GM21528 (cell line): ENCODE measurements around the gene COG2.
"Not testable (repeated sequence)": the region's sequence is repeated elsewhere in the genome, so short reads cannot be mapped to it uniquely, and the experiment has no call there.

Experiments used
- ATAC-seq: cut with Tn5 transposase; IDR thresholded peaks from one replicate; pipeline ENCODE4 v1.9.1; 2021; ENCODE audit warnings: mild to moderate bottlenecking, moderate library complexity; ENCODE audit not compliant: unreplicated experiment, low FRiP score

COG2 gene

DNA sequence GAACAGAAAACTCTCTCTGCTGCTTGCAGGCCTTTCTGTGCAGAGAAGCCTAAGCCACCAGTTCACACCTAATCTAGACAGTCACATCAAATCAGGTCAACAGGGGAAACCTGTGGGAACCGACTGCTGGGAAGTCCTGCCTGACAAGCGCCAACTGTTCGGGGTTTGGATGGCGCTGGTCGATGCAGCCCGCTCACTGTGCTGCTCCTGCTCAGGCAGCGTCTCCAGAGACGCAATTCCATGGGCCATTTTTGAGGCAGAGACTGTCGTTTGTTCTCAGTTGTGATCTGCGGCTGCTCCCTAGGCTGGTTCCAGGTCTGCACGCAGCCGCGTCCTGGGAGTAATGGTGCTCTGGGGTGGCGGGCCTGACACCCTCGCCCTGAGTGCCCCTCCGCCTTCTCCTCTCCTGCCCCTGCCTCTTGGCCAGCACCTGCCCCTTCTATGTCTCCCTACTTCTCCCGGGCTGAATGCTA is 70.2 kb downstream of the COG2 start:
- no peak for ATAC-seq

DNA sequence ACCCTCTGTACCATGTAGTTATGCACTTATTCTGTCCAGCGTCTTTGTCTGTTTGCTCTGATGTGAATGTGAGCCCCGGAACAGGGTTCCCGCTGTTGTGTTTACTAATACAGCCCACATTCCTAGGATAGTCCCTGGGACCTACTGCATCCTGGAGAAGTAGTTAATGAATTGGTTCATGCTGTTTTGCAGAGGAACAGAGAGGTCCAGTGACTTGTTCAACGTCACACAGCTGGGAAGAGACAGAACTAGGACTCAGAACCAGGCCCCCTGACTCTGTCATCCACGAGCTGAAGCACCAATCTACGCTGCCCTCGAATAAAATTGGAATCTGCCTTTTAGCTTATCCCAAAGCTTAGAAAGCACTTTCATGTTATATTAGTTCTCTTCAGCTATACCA is 70.9 kb downstream of the COG2 start:
- no peak for ATAC-seq

DNA sequence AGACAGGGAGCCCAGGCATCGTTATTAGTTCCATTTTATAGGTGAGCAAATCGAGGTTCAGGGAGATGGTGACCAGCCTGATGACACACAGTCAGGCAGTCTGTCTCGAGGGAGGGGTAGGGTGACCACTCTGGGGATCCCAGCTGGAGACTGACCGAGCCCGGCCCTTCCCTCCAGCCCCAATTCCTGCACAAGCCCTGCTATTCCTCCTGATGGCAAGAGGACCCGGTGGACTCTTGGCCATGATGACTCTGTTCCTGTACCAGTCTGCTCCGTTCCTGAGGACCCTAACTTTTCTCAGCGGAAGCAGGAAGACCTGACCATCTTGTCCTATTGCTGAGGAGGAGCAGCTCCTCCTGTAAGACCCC is 71.2 kb downstream of the COG2 start:
- ATAC-seq, result no peak

DNA sequence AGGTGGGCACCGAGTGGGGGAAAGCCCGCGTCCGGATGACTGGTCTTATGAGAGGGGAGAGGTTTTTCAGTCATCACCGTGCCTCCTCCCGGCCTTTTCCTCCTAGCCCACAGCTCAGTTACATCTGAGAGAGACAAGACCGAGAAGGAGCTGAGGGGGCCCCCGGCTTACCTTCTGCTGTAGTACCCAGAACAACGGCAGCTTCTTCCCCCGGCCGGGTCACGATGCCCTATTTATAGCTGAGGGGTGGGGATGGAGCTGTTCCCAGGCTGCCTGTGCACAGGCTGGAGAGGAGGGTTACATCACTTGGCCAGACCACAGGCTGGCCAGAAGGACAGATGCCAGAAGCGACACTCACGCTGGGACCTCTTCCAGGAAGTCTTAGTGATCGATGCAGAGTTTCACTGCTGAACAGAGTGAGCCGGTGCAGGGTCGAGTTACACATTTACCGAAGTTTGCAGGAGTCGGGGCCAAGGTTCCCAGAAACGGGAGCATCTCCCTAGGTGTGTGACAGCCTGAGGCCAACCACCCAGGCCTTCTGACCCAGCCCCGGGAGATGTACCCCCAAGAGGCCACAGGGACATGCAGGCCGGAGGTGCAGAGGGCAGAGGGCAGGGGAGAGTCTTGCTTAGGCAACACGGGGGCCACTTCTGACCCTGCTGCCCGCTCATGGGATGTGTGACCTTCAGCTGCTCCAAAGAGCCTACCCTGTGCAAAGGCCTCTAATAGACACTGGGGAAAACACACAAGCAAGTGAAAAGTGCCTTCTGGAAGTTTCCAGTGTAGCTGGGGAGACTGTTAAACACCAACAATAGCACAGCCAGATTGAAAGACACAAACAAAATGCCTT is 71.9 kb downstream of the COG2 start, which contains the start of gene AGT:
Gene AGT (minus strand): TSS at position 208 of the 850 bp plus-strand sequence. CDS start 3,299 bp downstream, outside the sequence.
- no peak for ATAC-seq

DNA sequence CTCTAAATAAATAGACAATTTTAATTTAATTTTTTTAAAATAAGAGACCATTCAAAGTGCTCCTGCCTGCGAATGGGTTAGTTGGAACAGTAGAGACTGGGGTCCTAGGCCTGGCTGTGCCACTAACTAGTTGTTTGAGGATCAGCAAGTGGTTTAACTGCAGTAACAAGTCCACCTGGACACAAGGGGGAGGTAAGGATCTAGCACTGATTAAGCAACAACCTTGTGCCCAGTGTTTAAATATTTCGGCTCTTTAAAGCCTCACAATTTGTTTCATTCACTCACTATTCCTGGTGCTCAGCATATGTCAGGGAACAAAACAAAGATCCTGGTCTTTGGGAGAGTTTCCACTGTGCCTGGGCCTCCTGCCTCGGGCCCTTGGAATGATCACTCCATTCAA is 73.2 kb downstream of the COG2 start:
- ATAC-seq, result no peak

DNA sequence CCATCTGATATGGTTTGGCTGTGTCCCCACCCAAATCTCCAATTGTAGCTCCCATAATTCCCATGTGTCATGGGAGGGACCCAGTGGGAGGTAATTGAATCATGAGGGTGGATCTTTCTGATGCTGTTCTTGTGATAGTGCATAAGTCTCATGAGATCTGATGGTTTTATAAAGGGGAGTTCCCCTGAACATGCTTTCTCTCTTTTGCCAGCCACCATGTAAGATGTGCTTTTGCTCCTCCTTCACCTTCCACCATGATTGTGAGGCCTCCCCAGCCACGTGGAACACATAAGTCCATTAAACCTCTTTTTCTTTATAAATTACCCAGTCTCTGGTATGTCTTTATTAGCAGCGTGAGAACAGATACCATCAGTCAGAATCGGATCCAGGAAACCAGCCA is 74.2 kb downstream of the COG2 start:
- not testable (repeated sequence) for ATAC-seq

DNA sequence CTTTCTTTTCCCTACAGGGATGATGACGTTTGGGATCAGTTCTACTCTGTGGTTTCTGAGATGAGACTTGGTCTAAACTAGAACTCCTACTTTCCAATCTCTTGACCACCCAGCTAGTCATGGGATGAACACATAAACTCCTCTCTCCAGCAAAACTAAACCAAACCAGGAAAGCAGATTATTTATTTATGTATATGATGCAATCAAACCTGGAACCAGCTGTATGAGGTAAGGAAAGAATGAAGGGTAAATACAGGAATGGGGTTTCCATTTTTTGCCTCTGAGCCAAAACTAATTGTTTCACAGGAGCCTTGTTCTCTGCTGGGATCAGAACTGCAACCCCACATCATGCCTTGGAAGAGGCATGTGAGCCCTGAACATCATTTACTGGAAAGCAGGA is 75.0 kb downstream of the COG2 start:
- ATAC-seq, result no peak

DNA sequence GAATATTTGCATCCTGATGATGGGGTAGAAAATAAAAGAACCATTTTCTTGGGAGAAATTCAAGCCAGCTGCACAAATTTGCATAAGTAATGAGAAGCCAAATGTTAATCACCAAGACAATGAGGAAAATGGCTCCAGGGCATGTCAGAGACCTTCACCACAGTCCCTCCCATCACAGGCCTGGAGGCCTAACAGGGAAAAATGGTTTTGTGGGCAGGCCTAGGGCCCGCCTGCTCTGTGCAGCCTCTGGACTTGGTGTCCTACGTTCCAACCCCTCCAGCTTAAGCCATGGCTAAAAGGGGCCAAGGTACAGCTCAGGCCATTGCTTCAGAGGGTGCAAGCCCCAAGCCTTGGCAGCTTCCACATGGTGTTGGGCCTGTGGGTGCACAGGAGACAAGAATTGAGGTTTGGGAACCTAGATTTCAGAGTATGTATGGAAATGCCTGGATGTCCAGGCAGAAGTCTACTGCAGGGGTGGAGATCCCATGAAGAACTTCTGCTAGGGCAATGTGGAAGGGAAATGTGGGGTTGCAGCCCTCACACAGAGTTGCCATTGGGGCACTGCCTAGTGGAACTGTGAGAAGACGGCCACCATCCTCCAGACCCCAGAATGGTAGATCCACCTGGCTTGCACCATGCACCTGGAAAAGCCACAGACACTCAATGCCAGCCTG is 79.7 kb downstream of the COG2 start:
- ATAC-seq, result not testable (repeated sequence)

DNA sequence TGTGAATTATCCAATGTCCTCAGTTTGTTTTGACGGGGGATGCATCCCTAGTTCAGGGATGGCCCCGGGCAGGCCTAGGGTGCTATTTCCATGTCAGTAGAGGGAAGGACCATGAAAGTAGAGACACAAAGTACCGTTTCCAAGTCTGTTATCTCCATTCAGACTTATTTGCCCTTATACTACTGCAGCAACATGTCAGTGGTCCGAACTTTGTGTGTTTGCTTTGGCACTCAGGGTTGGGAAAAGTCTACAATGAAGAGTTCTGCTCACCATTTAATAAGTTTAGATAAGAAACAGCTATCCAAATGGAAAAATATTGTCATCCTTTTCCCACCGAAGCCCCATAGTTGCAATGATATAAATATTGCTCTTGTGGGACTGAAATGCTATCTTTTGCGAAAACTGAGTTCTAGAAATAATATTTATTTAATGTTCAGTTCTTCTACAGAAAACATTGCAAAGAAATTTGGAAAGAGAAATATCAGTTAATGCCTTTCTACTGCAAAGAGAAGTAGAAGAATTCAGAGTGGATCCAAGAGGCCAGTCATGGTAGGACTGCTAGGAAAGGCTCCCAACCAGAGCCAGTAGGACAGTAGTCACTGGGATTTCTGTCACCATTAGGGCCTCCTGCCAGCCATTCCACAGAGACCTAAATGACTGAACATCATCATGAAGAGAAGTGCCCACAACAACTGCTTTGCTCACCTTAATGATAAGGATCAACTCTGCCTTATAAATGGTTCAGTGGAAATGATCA is 83.2 kb downstream of the COG2 start:
- ATAC-seq, result no peak

DNA sequence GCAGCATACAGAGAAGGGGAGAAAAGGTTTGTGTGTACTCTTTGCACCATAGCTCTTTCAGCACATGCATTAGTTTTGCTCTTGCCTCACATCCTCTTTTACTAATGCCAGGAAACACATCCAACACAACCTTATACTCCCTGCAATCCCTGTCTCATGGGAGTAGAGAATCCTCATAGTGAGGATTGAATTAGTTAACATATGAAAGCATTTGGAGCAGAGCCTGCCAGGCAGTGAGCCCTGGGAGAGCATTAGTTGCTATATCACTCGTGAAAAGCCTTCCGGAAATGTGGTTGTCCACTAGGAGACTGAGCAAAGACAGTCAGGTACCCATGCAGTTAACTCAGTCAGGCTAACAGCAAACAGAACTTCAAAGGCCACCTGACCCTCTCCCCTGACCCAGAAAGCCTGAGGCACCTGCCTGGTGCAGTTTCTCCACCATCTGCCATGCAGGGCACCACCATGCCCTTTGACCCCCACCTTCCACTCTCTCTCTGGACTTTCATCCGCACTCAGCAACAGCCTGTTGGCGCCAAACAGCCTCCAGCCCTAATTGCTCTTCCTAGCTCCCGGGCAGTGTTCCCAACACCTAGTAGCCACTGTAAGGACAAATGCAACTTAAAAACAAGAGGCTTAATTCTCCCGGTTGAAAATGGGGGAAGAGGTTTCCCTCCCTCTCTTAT is 86.6 kb downstream of the COG2 start:
- no peak for ATAC-seq

DNA sequence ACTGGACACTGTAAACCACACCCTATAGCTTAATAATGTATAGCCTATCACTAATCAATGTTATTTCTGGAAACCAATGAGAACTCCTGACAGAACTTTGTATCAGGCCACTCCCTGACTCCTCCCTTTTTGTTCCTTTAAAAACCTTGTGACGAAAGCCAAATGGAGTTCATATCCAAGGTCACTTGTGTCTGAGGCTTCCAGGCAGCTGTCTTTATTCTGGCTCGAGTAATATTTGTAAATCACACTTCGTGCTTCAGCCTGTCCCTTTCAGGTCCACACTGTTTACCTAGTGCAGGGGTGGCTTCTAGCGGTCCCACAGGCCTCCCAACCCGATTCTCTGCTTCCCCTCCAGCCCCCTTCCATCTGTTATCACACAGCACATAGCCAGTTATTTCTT is 88.7 kb downstream of the COG2 start:
- no peak for ATAC-seq

DNA sequence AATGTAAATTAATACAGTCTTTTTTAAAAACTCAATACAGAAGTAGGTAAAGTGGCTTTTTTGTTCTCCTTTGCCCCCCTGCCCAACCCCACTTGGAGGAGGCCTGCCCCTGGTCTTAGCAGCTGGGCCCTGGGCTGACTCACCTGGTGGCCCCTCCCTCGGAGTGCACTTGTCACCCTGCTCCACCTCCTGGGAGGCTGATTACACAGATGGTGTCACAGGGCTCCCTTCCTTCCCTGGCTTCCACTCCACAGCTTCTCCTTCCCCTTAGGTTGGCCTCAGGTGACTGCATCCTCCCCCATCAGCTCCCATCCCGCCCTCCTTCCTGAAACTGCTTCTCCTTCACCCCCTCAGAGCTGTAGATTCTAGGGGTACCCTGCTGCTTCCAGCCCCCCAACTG is 93.2 kb downstream of the COG2 start:
- ATAC-seq, result no peak

DNA sequence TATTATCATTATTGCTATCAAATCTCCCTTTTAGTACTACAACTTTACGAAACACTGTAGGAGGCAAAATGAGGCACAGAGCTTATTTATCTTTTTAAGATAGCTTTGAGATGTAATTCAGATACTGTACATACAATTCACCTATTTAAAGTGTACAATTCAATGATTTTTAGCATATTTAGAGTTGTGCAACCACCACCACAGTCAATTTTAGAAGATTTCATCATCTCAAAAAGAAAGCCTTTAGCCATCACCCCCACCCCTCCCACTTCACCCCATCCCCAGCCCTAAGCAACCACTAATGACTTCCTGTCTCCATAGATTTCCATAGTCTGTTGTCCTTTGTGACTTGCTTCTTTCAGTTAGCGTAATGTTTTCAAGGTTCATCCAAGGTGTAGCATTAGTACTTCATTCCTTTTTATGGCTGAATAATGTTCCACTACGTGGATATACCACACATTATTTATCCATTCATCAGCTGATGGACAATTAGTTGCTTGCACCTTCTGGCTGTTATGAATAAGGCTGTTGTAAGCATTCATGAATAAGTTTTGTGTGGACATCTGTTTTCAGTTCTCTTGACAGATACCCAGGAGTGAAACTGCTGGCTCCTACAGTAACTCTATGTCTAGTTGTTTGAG is 95.5 kb downstream of the COG2 start:
- ATAC-seq, result no peak

DNA sequence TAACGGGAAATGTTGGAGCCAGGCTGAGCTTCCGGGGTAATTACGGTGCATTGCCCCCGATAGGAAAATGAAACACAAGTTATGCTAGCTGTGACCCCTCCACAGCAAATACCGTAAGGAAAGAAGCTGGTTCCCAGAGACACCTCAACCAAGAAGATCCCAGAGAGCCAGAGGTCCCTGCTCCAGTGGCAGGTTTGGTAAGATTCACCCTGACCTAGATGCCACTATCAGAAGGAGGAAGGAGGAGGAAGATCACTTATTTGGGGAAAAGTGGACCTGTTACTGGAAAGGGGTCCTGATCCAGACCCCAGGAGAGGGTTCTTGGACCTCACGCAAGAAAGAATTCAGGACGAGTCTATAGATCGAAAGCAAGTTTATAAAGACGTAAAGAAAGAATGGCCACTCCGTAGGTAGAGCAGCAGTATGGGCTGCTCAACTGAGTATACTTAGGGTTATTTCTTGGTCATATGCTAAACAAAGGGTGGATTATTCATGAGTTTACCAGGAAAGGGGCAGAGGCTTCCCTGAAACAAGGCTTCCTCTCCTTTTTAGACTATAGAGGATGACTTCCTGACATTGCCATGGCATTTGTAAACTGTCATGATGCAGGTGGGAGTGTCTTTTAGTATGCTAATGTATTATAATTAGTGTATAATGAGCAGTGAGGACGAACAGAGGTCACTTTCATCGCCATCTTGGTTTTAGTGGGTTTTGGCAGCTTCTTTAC is 97.4 kb downstream of the COG2 start:
- ATAC-seq, result no peak
